ENCODE results near the gene RSPH10B2.
"Not testable (repeated sequence)": the region's sequence is repeated elsewhere in the genome, so short reads cannot be mapped to it uniquely, and the experiment has no call there.

The RSPH10B2 gene

DNA sequence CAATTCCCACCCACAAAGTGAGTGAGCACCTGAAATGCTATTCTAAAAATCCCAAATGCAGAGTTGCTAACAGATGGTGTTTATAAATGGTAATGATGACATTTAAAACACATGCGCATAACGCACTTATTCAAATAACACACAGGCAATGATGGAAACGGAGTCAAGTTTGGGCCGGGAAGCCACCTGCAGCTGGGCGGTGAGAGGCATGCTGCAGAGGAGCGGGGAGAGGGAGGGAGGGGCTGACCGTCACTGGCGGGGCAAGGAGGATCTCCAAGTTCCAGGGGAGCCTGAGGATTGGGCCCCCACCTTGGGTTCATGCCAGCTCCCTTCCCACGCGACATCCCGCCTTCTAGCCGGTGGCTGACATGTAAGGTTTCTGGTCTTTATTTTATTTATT, 7.3 kb downstream of the RSPH10B2 start:
- not testable (repeated sequence) for DNase-seq (ENCODE audit: low read depth in 2 of 2); H3K4me3 ChIP-seq (replicated peaks in 1 of 2; ENCODE audit: low read depth in 2 of 2, low read length in 2 of 2)

DNA sequence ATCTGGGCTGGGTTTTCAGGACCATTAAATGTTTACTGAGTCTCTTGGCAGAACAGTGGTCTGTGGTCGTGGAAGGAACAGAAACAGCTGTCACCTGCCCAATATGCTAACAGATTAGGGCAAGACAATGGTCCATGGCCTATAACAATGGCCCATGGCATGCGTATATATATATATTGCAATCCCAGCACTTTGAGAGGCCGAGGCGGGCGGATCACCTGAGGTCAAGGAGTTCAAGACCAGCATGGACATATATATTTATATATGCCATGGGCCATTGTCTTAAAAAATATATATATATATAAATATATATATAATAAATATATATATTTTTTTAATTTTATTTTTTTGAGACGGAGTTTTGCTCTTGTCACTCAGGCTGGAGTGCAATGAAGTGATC, 27.7 kb downstream of the RSPH10B2 start:
- not testable (repeated sequence) for DNase-seq (ENCODE audit: low read depth in 2 of 2)

DNA sequence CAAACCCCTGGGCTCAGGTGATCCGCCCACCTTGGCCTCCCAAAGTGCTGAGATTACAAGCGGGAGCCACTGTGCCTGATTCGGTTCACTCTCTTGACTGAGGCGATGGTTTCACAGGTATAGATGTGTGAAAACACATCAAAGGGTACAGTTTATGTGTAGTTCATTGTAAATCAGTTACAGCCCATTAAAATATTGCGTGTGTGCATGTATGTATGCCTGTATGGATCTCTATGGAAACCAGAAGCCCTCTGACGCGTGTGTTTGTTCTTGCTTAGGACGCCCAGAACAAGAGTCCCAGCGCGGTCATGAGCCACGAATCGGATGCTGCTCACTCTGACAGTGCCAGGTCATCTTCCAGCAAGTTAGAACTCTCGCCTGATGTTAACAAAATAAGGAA, 35.5 kb downstream of the RSPH10B2 start:
- not testable (repeated sequence) for DNase-seq (ENCODE audit: low read depth in 2 of 2)

More for the DNA sequence above, 27.7 kb downstream of the RSPH10B2 start:
- H3K4me3 ChIP-seq (replicated peaks in 1 of 2; ENCODE audit: low read depth in 2 of 2, low read length in 2 of 2), result not testable (repeated sequence)

DNA sequence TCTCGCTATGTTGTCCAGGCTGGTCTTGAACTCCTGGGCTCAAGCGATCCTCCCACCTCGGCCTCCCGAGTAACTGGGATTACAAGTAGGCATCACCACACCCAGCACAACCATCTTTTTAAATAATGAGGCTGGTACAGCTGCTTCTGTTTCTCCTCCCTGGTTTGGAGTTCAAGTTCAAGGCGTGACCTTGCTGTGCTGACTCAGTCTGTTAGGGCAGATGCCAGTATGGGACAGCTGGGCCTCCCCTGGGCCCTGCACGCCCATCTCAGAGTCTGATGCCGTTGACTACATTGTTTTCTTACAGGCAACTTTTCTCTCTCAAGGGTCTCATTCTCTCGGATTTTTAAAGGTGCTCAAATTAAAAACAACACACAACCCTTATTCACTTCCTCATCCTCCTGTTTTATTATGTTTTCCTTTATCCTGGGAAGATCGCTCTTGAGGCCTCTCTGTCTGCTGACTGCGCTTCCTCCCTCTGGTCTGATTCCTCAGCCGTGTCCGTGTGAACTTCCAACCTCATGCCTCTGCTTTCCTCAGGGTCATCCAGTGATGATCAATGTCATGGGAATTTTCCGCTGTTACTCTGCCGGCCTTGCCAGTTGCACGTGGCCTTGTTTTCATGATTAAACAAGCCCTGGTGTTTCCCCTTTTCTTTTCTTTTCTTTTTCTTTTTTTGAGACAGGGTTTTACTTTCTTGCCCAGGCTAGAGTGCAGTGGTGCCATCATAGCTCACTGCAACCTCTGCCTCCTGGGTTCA, 38.4 kb downstream of the RSPH10B2 start:
- DNase-seq (ENCODE audit: low read depth in 2 of 2), result peak; percentile 15 to 76
- not testable (repeated sequence) for H3K4me3 ChIP-seq (replicated peaks in 1 of 2; ENCODE audit: low read depth in 2 of 2, low read length in 2 of 2)

More for the DNA sequence above, 35.5 kb downstream of the RSPH10B2 start:
- H3K4me3 ChIP-seq (replicated peaks in 1 of 2; ENCODE audit: low read depth in 2 of 2, low read length in 2 of 2), result not testable (repeated sequence)

DNA sequence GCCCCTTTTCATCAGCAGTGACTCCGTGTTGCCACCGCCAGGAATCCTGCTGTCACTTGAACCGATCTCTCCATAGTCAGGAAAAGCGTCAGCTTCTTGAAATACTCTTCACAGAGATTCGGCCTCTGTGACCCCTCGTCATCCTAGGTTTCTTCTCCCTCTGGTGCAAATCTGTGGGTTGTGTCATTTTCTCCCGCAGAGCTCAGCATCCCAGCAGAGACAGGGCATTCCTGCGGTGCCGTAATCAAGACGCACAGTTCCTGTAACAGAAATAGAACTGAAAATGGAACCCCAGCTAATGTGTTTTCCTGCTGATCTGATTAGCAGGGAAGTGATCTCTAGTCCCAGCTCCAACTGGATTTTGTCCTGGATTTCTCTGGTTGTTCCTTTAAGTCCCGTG, 40.4 kb downstream of the RSPH10B2 start:
- not testable (repeated sequence) for H3K4me3 ChIP-seq (replicated peaks in 1 of 2; ENCODE audit: low read depth in 2 of 2, low read length in 2 of 2); DNase-seq (ENCODE audit: low read depth in 2 of 2)

DNA sequence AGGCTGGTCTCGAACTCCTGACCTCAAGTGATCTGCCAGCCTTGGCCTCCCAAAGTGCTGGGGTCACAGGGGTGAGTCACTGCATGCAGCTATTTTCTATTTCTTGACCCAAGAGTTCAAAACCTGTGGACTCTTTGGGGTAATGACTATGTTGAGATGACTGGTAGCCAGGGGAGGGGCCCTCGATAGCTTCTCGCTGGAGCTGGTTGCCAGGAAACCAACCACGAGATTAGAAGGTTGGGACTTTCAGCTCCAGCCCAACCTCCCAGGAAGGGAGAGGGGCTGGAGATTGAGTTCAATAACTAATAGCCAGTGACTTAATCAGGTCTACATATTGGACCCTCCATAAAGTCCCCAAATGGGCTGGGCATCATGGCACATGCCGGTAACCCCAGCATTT, 43.3 kb downstream of the RSPH10B2 start:
- DNase-seq (ENCODE audit: low read depth in 2 of 2); H3K4me3 ChIP-seq (replicated peaks in 1 of 2; ENCODE audit: low read depth in 2 of 2, low read length in 2 of 2): not testable (repeated sequence)

DNA sequence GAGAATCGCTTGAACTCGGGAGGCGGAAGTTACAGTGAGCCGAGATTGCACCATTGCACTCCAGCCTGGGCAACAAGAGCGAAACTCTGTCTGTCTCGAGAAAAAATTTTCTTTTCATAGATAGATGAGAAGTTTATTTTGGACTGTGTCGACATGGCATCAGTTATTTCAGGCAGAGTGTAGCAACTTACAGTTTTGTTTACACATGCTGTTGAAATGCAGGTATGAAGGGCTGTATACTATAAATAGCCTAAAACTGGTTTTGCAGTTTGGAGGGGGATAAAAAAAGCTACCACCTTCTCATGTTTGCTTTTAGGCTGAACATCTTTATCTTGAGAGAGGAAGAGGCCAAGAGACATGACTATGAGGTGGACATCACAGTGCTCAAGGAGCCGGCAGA, 44.1 kb downstream of the RSPH10B2 start:
- not testable (repeated sequence) for H3K4me3 ChIP-seq (replicated peaks in 1 of 2; ENCODE audit: low read depth in 2 of 2, low read length in 2 of 2); DNase-seq (ENCODE audit: low read depth in 2 of 2)

DNA sequence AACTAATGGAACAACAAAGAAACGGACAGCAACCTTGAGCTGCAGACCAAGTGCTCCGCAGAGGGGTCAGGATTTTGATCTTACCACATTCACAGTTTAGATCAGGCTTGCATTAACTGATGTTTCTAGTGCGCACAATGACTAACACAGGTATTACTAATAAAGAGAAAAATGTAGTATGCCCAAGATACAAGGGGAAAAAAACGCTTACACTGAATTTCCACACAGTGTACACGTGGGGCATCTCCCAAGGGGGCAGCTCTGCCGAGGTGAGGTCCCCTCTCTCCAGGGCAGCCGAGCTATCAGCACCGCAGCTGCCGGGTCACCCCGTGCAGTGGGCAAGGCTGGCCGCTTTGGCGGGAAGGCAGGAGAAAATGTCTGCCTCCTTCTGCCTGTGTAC, 46.0 kb downstream of the RSPH10B2 start:
- not testable (repeated sequence) for DNase-seq (ENCODE audit: low read depth in 2 of 2); H3K4me3 ChIP-seq (replicated peaks in 1 of 2; ENCODE audit: low read depth in 2 of 2, low read length in 2 of 2)

DNA sequence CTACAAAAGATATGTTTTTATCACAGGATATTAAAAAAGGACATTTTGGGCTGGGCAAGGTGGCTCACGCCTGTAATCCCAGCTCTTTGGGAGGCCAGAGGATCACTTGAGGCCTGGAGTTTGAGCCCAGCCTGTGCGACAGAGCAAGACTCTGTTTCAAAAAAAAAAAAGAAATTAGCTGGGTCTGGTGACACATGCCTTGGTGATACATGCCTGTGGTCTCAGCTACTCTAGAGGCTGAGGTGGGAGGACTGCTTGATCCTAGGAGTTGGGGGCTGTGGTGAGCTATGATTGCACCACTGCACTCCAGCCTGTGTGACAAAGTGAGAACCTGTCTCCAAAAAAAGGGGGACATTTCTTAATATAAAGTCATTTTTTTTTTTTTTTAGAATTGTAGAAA, 46.4 kb downstream of the RSPH10B2 start:
- H3K4me3 ChIP-seq (replicated peaks in 1 of 2; ENCODE audit: low read depth in 2 of 2, low read length in 2 of 2); DNase-seq (ENCODE audit: low read depth in 2 of 2): not testable (repeated sequence)

DNA sequence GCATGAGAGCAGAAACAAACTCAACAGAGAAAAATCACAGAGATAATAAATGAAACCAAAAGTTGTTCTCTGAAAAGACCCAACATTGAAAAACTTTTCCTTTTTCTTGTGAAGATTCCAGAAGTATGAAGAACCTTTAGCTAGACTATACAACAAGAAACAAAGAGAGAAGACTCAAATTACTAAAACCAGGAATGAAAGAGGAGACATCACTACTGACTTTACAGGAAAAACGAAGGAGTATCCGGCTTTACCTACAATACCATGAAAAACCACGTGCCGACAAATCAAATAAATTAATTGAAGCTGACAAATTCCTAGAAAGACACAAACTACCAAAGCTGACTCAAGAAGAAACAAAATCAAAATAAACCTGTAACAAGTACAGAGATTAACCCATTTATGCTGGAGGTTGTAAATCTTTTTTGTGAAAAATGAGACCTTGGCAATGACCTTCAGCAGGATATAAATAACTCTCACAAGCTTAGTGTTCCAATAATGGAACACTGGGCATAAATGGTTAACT, 53.6 kb downstream of the RSPH10B2 start:
- H3K4me3 ChIP-seq (replicated peaks in 1 of 2; ENCODE audit: low read depth in 2 of 2, low read length in 2 of 2); DNase-seq (ENCODE audit: low read depth in 2 of 2): not testable (repeated sequence)

DNA sequence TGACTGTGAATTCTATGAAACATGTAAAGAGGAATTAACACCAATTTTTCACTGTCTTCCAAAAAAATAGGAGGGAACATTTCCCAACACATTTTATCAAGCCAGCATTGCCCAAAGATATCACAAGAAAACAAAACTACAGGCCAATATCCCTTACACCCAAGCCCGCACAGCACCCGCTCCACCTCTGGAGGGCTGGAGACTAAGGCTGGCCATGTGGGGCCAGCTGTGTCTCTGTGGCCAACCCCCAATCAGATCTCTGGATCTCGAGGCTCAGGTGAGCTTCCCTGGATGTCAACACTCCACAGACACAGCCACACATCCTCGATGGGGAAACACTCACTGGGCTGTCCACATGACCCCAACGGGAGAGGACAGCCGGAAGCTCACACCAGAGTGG, 54.1 kb downstream of the RSPH10B2 start:
- not testable (repeated sequence) for DNase-seq (ENCODE audit: low read depth in 2 of 2); H3K4me3 ChIP-seq (replicated peaks in 1 of 2; ENCODE audit: low read depth in 2 of 2, low read length in 2 of 2)

DNA sequence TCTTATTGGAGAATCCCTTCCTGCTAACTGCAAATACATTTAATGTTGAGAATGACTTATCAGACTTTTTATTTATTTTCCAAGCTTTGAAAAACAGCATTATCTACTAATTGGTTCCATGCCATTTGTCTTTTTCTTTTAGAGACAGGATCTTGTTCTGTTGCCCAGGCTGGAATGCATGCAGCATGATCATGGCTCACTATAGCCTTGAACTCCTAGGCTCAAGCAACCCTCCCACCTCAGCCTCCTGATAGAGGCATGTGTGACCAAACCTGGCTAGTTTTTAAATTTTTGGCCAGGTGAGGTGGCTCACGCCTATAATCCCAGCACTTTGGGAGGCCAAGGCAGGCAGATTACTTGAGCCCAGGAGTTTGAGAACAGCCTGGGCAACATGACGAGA, 59.1 kb downstream of the RSPH10B2 start:
- not testable (repeated sequence) for H3K4me3 ChIP-seq (replicated peaks in 1 of 2; ENCODE audit: low read depth in 2 of 2, low read length in 2 of 2); DNase-seq (ENCODE audit: low read depth in 2 of 2)

DNA sequence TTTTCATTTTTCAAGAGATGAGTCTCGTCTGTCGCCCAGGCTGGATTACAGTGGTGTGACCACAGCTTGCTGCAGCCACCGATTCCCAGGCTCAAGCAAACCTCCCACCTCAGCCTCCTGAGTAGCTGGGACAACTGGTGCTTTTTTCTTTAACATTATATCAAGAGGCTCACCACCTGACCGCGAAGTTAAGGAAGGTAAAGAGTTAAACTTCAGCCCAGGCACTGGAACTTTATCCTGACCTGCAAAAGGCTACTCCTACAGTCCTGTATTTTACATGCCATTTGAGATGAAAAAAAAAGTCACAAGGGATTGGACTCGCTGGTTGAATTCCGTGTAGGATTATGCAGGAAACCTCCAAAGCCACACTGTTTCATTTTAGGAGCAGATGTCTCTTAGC, 61.6 kb downstream of the RSPH10B2 start:
- not testable (repeated sequence) for H3K4me3 ChIP-seq (replicated peaks in 1 of 2; ENCODE audit: low read depth in 2 of 2, low read length in 2 of 2); DNase-seq (ENCODE audit: low read depth in 2 of 2)

DNA sequence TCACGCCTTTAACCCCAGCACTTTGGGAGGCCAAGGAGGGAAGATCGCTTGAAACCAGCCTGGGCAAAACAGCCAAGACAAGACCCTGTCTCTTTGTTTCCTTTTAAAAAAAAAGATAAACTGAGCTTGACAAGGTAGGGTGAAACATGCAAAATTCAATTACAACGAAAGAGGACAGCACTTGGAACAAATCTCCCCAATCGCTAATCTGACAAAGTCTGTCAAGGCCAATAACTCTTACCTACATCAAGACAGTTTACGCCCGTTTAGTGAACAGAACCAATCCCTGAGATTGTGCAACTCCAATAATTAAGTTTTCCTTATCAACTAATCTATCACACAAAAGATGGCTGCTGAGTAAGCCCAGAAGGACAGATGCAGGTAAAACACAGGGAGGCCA, 67.7 kb downstream of the RSPH10B2 start:
- not testable (repeated sequence) for H3K4me3 ChIP-seq (replicated peaks in 1 of 2; ENCODE audit: low read depth in 2 of 2, low read length in 2 of 2); DNase-seq (ENCODE audit: low read depth in 2 of 2)

DNA sequence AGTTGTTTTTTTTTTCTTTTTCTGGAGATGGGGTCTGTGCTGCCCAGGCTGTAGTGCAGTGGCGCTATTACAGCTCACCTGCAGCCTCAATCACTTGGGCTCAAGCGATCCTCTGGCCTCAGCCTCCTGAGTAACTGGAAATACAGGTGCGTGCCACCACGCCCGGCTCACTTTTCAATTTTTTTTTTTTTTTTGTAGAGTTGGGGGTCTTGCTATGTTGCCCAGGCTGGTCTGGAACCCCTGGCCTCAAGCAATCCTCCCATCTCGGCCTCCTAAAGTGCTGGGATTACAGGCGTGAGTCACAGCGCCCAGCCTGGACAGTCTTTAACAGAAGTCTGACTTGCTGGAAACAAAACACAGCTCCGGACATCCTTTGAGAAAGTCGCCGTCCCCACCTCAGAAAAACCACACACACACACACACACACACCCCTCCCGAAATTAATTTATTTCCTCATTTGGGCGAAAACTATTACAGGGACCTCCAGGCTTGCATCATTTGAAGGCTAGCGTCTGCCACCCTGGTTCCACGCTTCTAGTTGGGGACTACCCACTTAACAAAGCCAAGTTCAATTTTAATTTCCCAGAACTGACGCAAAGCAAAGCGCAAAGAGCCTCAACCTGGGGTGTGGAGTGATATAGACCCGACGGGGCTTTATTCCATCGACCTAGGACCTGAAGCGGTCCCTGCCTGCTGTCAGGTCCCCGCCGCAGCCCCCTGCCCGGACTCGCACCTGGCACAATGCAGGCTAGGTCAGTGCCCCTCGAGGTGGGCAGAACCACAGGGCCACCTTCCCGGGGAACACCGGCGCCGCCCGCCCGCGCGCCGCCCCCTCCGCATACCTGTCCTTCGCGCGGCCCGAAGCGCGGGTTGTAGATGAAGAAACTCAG, 71.6 kb downstream of the RSPH10B2 start:
- DNase-seq (ENCODE audit: low read depth in 2 of 2), result not testable (repeated sequence)
- peak overlapping the region; percentile 21 to 43 for H3K4me3 ChIP-seq (replicated peaks in 1 of 2; ENCODE audit: low read depth in 2 of 2, low read length in 2 of 2)

DNA sequence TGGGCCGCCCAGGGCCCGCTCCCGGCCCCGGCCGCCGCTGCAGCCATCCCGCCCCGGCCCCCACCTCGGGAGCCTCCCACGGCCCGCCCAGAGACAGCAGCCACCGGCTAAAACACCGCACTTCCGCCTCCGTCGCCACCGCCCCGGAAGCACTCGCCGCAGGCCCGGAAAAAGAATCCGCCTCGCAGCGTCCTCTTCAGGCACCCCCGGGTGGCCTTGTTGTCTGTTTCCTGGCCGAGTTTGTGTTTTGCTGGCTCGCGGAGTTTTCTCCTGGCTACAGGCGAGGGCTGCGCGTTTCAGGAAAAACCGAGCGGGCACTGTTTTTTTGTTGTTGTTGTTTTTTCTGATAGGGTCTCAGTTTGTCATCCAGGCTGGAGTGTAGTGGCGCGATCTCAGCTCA, 72.2 kb downstream of the RSPH10B2 start, which contains the start of gene CCZ1B:
TSS of gene CCZ1B (minus strand) at position 125 of the 400 bp plus-strand sequence. CDS start at position 47, 78 bp downstream.
- DNase-seq (ENCODE audit: low read depth in 2 of 2), result peak; percentile 72 to 79
- H3K4me3 ChIP-seq (replicated peaks in 1 of 2; ENCODE audit: low read depth in 2 of 2, low read length in 2 of 2), result peak within 1 kb of the TSS; percentile 45 to 55

DNA sequence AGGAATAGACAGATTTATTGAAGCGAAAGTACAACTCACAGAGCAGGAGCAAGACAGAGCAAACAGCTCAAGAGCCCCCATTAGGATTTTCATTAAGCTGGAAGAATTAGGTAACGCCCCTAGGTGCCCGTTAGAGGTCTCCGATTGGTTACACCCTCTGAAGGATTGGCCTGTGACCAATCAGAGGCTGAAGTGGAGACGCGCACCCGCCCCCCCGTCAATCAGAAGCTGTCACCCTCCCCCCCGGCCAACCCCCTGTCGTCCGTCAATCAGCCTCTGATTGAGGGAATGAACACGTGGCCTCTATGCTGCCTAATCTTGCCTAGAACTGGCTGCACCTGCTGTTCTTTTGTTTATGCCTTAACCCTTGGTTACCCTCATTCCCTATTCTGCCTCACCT, 73.3 kb downstream of the RSPH10B2 start:
- DNase-seq (ENCODE audit: low read depth in 2 of 2); H3K4me3 ChIP-seq (replicated peaks in 1 of 2; ENCODE audit: low read depth in 2 of 2, low read length in 2 of 2): not testable (repeated sequence)

DNA sequence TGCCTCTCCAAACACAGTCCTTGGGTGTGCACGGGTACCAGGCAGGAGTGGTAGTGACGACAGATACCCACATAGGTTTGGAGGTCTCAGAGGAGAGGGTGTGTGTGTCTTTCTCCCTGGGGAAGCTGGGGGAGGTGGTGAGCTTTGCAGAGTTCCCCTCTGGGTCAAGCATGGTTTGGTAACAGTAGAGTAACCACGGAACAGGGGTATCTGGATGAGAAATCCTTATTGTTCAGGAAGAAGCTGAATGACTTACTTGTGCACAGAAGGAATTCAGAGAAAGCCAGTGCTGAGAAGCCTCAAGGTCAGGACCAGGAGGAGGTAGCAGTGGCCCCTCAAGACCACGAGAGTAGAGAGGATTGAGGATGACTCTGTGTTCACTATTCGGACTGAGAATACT, 75.7 kb downstream of the RSPH10B2 start:
- not testable (repeated sequence) for DNase-seq (ENCODE audit: low read depth in 2 of 2); H3K4me3 ChIP-seq (replicated peaks in 1 of 2; ENCODE audit: low read depth in 2 of 2, low read length in 2 of 2)
